SIG-M5 (cell line): ENCODE measurements around the gene KRT75.
"Not testable (repeated sequence)": the region's sequence is repeated elsewhere in the genome, so short reads cannot be mapped to it uniquely, and the experiment has no call there.

Source experiments
- DNase-seq: peaks from one replicate; lab custom pipeline; 2025; lab: John Stamatoyannopoulos, UW

KRT75 gene

GRCh38 chr12:52415870-52416750, 18.1 kb downstream of the KRT75 start:
- no peak for DNase-seq

- no peak for DNase-seq
These were observed 19.2 kb downstream of the KRT75 start for GRCh38 chr12:52414936-52415335.

- DNase-seq = no peak
These were observed 20.3 kb downstream of the KRT75 start for GRCh38 chr12:52413782-52414345.

GRCh38 chr12:52413202-52413601, 21.0 kb downstream of the KRT75 start:
- no peak for DNase-seq

- DNase-seq = no peak
These were observed 22.4 kb downstream of the KRT75 start for GRCh38 chr12:52411815-52412214.

- not testable (repeated sequence) for DNase-seq
These were observed 23.5 kb downstream of the KRT75 start for GRCh38 chr12:52410589-52411248.

- DNase-seq = no peak
These were observed 26.3 kb downstream of the KRT75 start for GRCh38 chr12:52407918-52408317.

GRCh38 chr12:52405922-52406385, 28.2 kb downstream of the KRT75 start, which contains the start of gene KRT82:
TSS of gene KRT82 (minus strand) at chr12:52406335. CDS start at chr12:52406277, 58 bp downstream.
- no peak for DNase-seq

GRCh38 chr12:52404951-52405350, 29.2 kb downstream of the KRT75 start:
- DNase-seq = no peak

GRCh38 chr12:52403561-52403960, 30.6 kb downstream of the KRT75 start:
- no peak for DNase-seq

GRCh38 chr12:52402873-52403540, 31.2 kb downstream of the KRT75 start:
- no peak for DNase-seq

- DNase-seq = no peak
These were observed 31.8 kb downstream of the KRT75 start for GRCh38 chr12:52402377-52402776.

GRCh38 chr12:52401926-52402325, 32.2 kb downstream of the KRT75 start:
- DNase-seq = no peak

GRCh38 chr12:52401526-52401925, 32.6 kb downstream of the KRT75 start:
- no peak for DNase-seq

GRCh38 chr12:52400906-52401305, 33.3 kb downstream of the KRT75 start:
- no peak for DNase-seq

- DNase-seq = no peak
These were observed 34.4 kb downstream of the KRT75 start for GRCh38 chr12:52399756-52400155.

- no peak for DNase-seq
These were observed 36.0 kb downstream of the KRT75 start for GRCh38 chr12:52398176-52398575.

- no peak for DNase-seq
These were observed 37.5 kb downstream of the KRT75 start for GRCh38 chr12:52396656-52397055.

GRCh38 chr12:52395761-52396434, 38.3 kb downstream of the KRT75 start:
- no peak for DNase-seq

GRCh38 chr12:52394836-52395405, 39.2 kb downstream of the KRT75 start:
- no peak for DNase-seq

- no peak for DNase-seq
These were observed 41.6 kb downstream of the KRT75 start for GRCh38 chr12:52392465-52393007.
